A549 (cell line): Measurements from ENCODE around the gene ARMC9. TPM values are rescaled to one million over a fixed set of nuclear protein-coding genes. Genes with fewer than 3 reads are reported as not detected.

Experiments used
- ATAC-seq, 2 experiments: fragments of 200-7000 bp in 1 of 2; fragments of >200 bp in 1 of 2; cut with Nextera tagmentation in 1 of 2; cut with Tn5 transposase in 1 of 2; 3 replicates each; pipeline versions ENCODE4 v1.8.0 to v1.9.1; 2018 to 2020; ENCODE audit warnings: mild to moderate bottlenecking in 1 of 2, moderate library complexity in 1 of 2
- CTCF ChIA-PET: fragments of 300-600 bp; sonication (Branson Sonifier 250); formaldehyde crosslinking; extraction: SDS; loops from one replicate; lab custom pipeline; 2021; ENCODE audit warnings: antibody characterized with exemption, inconsistent platforms; lab: Yijun Ruan, JAX
- POLR2A ChIA-PET: fragments of 350-600 bp; formaldehyde crosslinking; extraction: SDS; loops from one replicate; lab custom pipeline; 2021; ENCODE audit warnings: antibody characterized with exemption, inconsistent platforms; lab: Yijun Ruan, JAX
- DNase-seq, 2 experiments: peaks; one replicate each; pipeline versions ENCODE4 v3.0.0 to v3.0.0-alpha.2; 2011 to 2016; ENCODE audit warnings: low read depth in 1 of 2, low spot score in 1 of 2
- FAIRE-seq: peaks from 2 replicates; lab custom pipeline; 2011; peaks lifted over from hg19 to GRCh38; lab: Jason Lieb, UNC
- H3K27ac ChIP-seq, 2 experiments: fragments of >200 bp; sonication (Bioruptor Twin); formaldehyde crosslinking; 3 replicates each; pipeline ENCODE4 v1.5.1; 2016 to 2017
- H3K4me1 ChIP-seq: fragments of >200 bp; sonication (Bioruptor Twin); formaldehyde crosslinking; 3 replicates; pipeline ENCODE4 v1.6.1; 2016
- H3K4me2 ChIP-seq: fragments of >200 bp; sonication (Bioruptor Twin); formaldehyde crosslinking; 3 replicates; pipeline ENCODE4 v1.6.1; 2016
- H3K4me3 ChIP-seq: fragments of >200 bp; sonication (Bioruptor Twin); formaldehyde crosslinking; 3 replicates; pipeline ENCODE4 v1.5.1; 2016
- H3K9me3 ChIP-seq: fragments of >200 bp; sonication (Bioruptor Twin); formaldehyde crosslinking; 3 replicates; pipeline ENCODE4 v1.6.1; 2016
- CHD2 ChIP-seq: fragments of 150-350 bp; IDR thresholded peaks from 2 replicates; pipeline ENCODE4 v1.6.1; 2014; ENCODE audit warnings: low read length; ENCODE audit not compliant: partially characterized antibody
- CTCF ChIP-seq: fragments of >200 bp; sonication (Bioruptor Twin); formaldehyde crosslinking; IDR thresholded peaks from 3 replicates; pipeline ENCODE4 v1.5.1; 2016
- FOSB ChIP-seq: fragments of 250-450 bp; sonication (Bioruptor Pico); IDR thresholded peaks from 2 replicates; pipeline ENCODE4 v1.5.0; 2020; ENCODE audit warnings: mild to moderate bottlenecking, moderate library complexity
- GATA3 ChIP-seq: IDR thresholded peaks from 2 replicates; pipeline ENCODE4 v1.6.1; 2012; ENCODE audit warnings: borderline replicate concordance
- HDAC2 ChIP-seq: fragments of 200-600 bp; sonication (generic); IDR thresholded peaks from 2 replicates; pipeline ENCODE4 v1.6.1; 2016
- HEYL ChIP-seq: fragments of 250-450 bp; sonication (Bioruptor Pico); IDR thresholded peaks from 2 replicates; pipeline ENCODE4 v1.8.0; 2021; ENCODE audit warnings: mild to moderate bottlenecking, moderate library complexity
- HMGXB4 ChIP-seq: fragments of 250-450 bp; sonication (Bioruptor Pico); IDR thresholded peaks from 2 replicates; pipeline ENCODE4 v1.5.0; 2021; ENCODE audit warnings: mild to moderate bottlenecking, moderate library complexity, borderline replicate concordance
- HOXB5 ChIP-seq: fragments of 250-450 bp; sonication (Bioruptor Pico); IDR thresholded peaks from 2 replicates; pipeline ENCODE4 v1.5.0; 2020; ENCODE audit warnings: mild to moderate bottlenecking, moderate library complexity
- JUN ChIP-seq, 2 experiments: fragments of >200 bp; sonication (Bioruptor Twin); formaldehyde crosslinking; IDR thresholded peaks; 2 replicates in 1 of 2; 3 replicates in 1 of 2; pipeline ENCODE4 v1.6.1; 2016 to 2017
- KDM5A ChIP-seq: fragments of 200-600 bp; sonication (generic); IDR thresholded peaks from 2 replicates; pipeline ENCODE4 v1.6.1; 2016; ENCODE audit warnings: antibody characterized with exemption, mild to moderate bottlenecking
- MAX ChIP-seq: IDR thresholded peaks from 2 replicates; pipeline ENCODE4 v1.6.1; 2012
- NFE2L2 ChIP-seq: fragments of 150-350 bp; conservative IDR thresholded peaks from 2 replicates; pipeline ENCODE4 v1.6.1; 2014; ENCODE audit warnings: low read length
- PBX3 ChIP-seq: IDR thresholded peaks from 2 replicates; pipeline ENCODE4 v1.6.1; 2012
- PHF8 ChIP-seq: fragments of 200-600 bp; sonication (generic); IDR thresholded peaks from 2 replicates; pipeline ENCODE4 v1.6.1; 2016; ENCODE audit warnings: low read depth, mild to moderate bottlenecking, antibody characterized with exemption, moderate library complexity, borderline replicate concordance
- POLR2A ChIP-seq: IDR thresholded peaks from 2 replicates; pipeline ENCODE4 v1.6.1; 2012; ENCODE audit warnings: mild to moderate bottlenecking, low read length
- RAD21 ChIP-seq, 2 experiments: fragments of >200 bp in 1 of 2; sonication (Bioruptor Twin) in 1 of 2; formaldehyde crosslinking in 1 of 2; IDR thresholded peaks in 1 of 2; conservative IDR thresholded peaks in 1 of 2; 2 replicates in 1 of 2; 3 replicates in 1 of 2; pipeline ENCODE4 v1.6.1; 2012 to 2018; ENCODE audit warnings: inconsistent platforms in 1 of 2
- RCOR1 ChIP-seq: fragments of 150-350 bp; IDR thresholded peaks from 2 replicates; pipeline ENCODE4 v1.6.1; 2014; ENCODE audit warnings: antibody characterized with exemption, low read length, low read depth
- REST ChIP-seq: fragments of 200-600 bp; sonication (generic); IDR thresholded peaks from 2 replicates; pipeline ENCODE4 v1.6.1; 2016; ENCODE audit warnings: antibody characterized with exemption, mild to moderate bottlenecking, moderate library complexity
- RNF2 ChIP-seq: fragments of 200-600 bp; sonication (generic); IDR thresholded peaks from 2 replicates; pipeline ENCODE4 v1.6.1; 2016; ENCODE audit warnings: low read depth, mild to moderate bottlenecking, antibody characterized with exemption, moderate library complexity, borderline replicate concordance
- SMC3 ChIP-seq: fragments of >200 bp; sonication (Bioruptor Twin); formaldehyde crosslinking; IDR thresholded peaks from 3 replicates; pipeline ENCODE4 v1.6.1; 2018; ENCODE audit warnings: inconsistent platforms
- ZC3H11A ChIP-seq: fragments of 450-650 bp; IDR thresholded peaks from 2 replicates; pipeline ENCODE4 v1.6.1; 2014; ENCODE audit warnings: antibody characterized with exemption, mild to moderate bottlenecking
- ZFP36 ChIP-seq: fragments of 450-650 bp; IDR thresholded peaks from 2 replicates; pipeline ENCODE4 v1.6.1; 2014; ENCODE audit warnings: borderline replicate concordance; ENCODE audit not compliant: partially characterized antibody
- WGBS: methylation state at CpG from one replicate; pipeline ENCODE4 v1.1.6; 2017; ENCODE audit errors: missing lambda C conversion rate; 5-methylcytosine and 5-hydroxymethylcytosine counted together
- polyA plus RNA-seq, 4 experiments: library from polyadenylated mRNA; depleted of rRNA in 3 of 4; stranded (reverse); fragments of >200 nt; fragmentation: RNase III in 1 of 4; extraction: RNeasy Plus Mini Kit Qiagen cat#74134 plus additional on column Dnase treatment in 1 of 4; gene quantifications; 2 replicates in 3 of 4; 3 replicates in 1 of 4; pipeline ENCODE4 v1.2.3, GENCODE V29; 2011 to 2017

The ARMC9 gene
- polyA plus RNA-seq, 2 of the 4 experiments (the other 2 are of a cell fraction): 12.0 to 14.1 TPM

- ChIA-PET POLR2A (interaction anchor here (1.2 to 1.5 kb wide), 4 partner anchors 12 to 185 kb away, joined by 3 to 9 read pairs (median 4); partner anchors contain the start of gene NCL), CTCF (interaction anchor here (0.5 to 20.2 kb wide), 67 partner anchors 9 to 1345 kb away, joined by 3 to 333 read pairs (median 4); partner anchors contain the start of gene B3GNT7)
- peak; percentile 97 to 99 for ATAC-seq
- no peak for FAIRE-seq
- Histone ChIP-seq H3K9me3 (peaks cover 9% of the 10 kb centered on the region), H3K27ac (peak overlapping the region; percentile 66 to 92), H3K4me1 (peaks cover 4% of the 10 kb centered on the region; the same call in 2 of the 3 replicates), H3K4me3 (peak overlapping the region; percentile 62)
- DNase-seq: peak; percentile 67 to 84
- WGBS: 7% methylated on average over 14 of the region's 67 CpGs
- TF ChIP-seq CTCF: peak; percentile 96
- TF ChIP-seq PBX3: no peak
- TF ChIP-seq GATA3: 0 out of 2 replicates have a peak, but pooled peaks have one; percentile 30
- TF ChIP-seq ZC3H11A: no peak
- no peak for TF ChIP-seq PHF8
- no peak for TF ChIP-seq RCOR1
- TF ChIP-seq FOSB (CRISPR knock-in tag): no peak
- no peak for TF ChIP-seq RNF2
- TF ChIP-seq CHD2: no peak
- 0 out of 2 replicates have a peak, but pooled peaks have one; percentile 26 for TF ChIP-seq MAX
- peak; percentile 82 for TF ChIP-seq SMC3
- TF ChIP-seq KDM5A: peak; percentile 35; the same call in 1 of the 2 replicates
- no peak for TF ChIP-seq NFE2L2
- TF ChIP-seq RAD21 (conservative IDR thresholded peaks at IDR 0.05 in 1 of 2, IDR thresholded peaks at IDR 0.05 in 1 of 2): peak; percentile 92 to 95
- TF ChIP-seq ZFP36: no peak
- TF ChIP-seq POLR2A: peak; percentile 60
- no peak for TF ChIP-seq HMGXB4 (CRISPR knock-in tag)
- peak in 1 of 2 experiments; percentile 30; a peak in 1 of 5 replicates for TF ChIP-seq JUN (IDR thresholded peaks at IDR 0.05)
- TF ChIP-seq, all 56 proteins: peak for 8
- peak overlapping the region; percentile 84 for H3K4me2 ChIP-seq
Observed at GRCh38 chr2:231411831-231412617, 213.6 kb downstream of the ARMC9 start.

GRCh38 chr2:231412618-231412963 lies 214.2 kb downstream of the ARMC9 start:
- Histone ChIP-seq H3K27ac (peak overlapping the region; percentile 24 to 92; a peak in 5 of 6 replicates), H3K9me3 (peaks cover 9% of the 10 kb centered on the region), H3K4me2 (peak overlapping the region; percentile 84), H3K4me3 (peak overlapping the region; percentile 62), H3K4me1 (peaks cover 4% of the 10 kb centered on the region; the same call in 2 of the 3 replicates)
- ChIA-PET CTCF (interaction anchor here (0.6 to 20.2 kb wide), 59 partner anchors 8 to 510 kb away, joined by 3 to 333 read pairs (median 5); partner anchors contain the start of gene B3GNT7), POLR2A (interaction anchor here (1.2 to 1.5 kb wide), 4 partner anchors 12 to 185 kb away, joined by 3 to 9 read pairs (median 4); partner anchors contain the start of gene NCL)
- no peak for FAIRE-seq
- no peak for DNase-seq
- peak; percentile 32 to 36; a peak in 5 of 6 replicates for ATAC-seq
- no peak for TF ChIP-seq REST
- no peak for TF ChIP-seq MAX
- TF ChIP-seq HDAC2: no peak
- TF ChIP-seq RAD21 (conservative IDR thresholded peaks at IDR 0.05 in 1 of 2, IDR thresholded peaks at IDR 0.05 in 1 of 2): no peak; a peak in 1 of 5 replicates
- no peak for TF ChIP-seq RNF2
- TF ChIP-seq HEYL (CRISPR knock-in tag): no peak
- TF ChIP-seq JUN (IDR thresholded peaks at IDR 0.05): no peak
- TF ChIP-seq HOXB5: no peak
- WGBS: 29% methylated on average over 9 of the region's 9 CpGs
